HG03045 (cell line): ENCODE results near the gene DHX35.
A peak's percentile ranks its signal among the peaks of the same experiment; 100 is the strongest.

Source experiments
- ATAC-seq: cut with Tn5 transposase; IDR thresholded peaks from one replicate; pipeline ENCODE4 v1.9.1; 2021; ENCODE audit warnings: mild to moderate bottlenecking, moderate library complexity; ENCODE audit not compliant: unreplicated experiment

The DHX35 gene

GRCh38 chr20:38962044-38962927, at the start of gene DHX35:
TSS of gene DHX35 (plus strand) at chr20:38962344. CDS start at chr20:38962368, 24 bp downstream.
- peak; percentile 98 for ATAC-seq

DNA sequence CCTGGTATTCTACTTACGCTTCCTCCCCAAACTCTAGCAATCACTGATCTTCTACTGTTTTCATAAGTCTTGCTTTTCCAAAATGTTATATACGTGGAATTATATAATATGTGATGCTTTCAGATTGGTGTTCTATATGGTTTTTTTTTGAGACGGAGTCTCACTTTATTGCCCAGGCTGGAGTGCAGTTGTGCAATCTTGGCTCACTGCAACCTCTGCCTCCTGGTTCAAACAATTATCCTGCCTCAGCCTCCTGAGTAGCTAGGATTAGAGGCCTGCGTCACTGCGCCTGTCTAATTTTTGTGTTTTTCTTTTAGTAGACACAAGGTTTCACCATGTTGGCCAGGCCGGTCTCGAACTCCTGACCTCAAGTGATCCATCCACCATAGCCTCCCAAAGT, 46.8 kb upstream of the DHX35 start:
- ATAC-seq: no peak

DNA sequence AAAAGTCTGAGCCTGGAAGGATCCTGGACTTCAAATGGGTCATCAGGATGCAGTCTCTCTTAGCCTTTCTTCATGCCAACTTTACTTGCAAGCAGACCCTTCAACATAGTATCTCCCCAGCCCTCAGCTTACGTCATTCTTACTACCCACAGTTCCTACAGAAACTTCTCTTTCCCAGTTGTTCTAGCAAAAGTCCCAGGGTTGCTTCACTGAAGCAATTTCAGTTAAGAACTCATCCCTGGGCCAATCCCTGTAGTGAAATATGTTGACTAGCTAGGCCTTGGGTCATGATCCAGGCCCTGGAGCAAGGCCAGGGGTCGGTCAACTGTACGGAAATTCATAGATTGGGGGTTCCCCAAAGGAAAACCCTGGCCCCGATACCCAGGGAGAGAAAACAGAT, 44.5 kb upstream of the DHX35 start:
- no peak for ATAC-seq

DNA sequence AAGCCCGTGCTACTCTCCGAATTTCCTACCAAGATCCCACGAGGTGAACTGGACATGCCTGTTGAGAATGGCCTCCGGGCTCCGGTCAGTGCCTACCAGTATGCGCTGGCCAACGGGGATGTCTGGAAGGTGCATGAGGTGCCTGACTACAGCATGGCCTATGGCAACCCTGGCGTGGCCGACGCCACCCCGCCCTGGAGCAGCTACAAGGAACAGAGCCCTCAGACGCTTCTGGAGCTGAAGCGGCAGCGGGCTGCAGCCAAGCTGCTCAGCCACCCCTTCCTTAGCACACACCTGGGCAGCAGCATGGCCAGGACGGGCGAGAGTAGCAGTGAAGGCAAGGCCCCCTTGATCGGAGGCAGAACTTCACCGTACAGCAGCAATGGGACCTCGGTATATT, 44.0 kb upstream of the DHX35 start:
- no peak for ATAC-seq

DNA sequence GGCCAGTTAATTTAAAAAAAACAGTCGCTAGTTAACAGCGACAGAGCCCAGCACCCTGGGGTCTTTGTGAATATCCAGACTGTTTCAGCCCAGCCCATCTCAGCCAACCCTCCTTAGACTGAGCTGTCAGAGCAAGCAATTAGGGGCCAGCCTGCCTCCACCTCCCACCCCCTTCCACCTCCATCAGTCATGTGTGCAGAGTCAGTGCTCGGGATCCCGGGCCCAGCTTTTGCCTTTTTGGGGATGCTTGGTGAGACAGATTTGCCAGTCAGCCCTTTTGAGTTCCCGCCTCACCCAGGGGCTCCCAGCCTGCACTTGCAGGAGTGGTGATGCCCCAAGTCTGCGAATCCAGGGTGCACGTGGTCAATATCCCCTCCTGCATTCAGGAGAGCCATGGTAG, 42.5 kb upstream of the DHX35 start:
- ATAC-seq: no peak

- ATAC-seq: no peak
Observed at GRCh38 chr20:38920411-38920810, 41.7 kb upstream of the DHX35 start.

DNA sequence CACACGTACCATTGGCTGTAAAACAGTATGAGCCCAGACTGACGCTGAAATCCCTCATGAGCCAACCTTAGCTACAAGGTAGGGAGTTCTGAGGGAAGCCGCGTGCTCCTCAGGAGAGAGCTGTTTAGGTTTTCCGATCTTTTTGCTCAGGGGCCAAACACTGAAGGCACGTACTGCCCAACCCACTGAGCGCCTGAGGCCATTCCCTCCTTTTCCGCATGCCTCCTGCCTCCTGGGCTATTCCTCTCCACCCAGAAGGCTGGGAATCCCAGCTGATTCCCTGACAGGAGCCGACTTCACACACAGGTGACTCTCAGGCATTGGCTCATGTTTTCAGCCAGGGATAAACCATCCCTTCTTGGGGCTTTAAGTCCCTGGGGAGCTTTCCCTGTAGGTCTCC, 41.3 kb upstream of the DHX35 start:
- ATAC-seq: no peak

DNA sequence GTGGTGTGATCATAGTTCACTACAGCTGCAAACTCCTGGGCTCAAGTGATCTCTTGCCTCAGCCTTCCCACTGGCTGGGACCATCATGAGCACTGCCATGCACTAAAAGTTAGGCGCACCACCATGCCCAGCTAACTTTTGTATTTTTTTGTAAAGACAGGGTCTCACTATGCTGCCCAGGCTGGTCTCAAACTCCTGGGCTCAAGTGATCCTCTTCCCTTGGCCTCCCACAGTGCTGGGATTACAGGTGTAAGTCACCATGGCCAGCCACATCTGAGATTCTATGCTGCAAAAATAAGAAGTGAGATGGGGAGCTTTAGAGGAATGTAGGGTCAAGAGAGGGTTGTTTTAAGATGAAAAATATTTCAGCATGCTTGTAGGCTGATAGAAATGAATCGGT, 37.4 kb upstream of the DHX35 start:
- no peak for ATAC-seq

DNA sequence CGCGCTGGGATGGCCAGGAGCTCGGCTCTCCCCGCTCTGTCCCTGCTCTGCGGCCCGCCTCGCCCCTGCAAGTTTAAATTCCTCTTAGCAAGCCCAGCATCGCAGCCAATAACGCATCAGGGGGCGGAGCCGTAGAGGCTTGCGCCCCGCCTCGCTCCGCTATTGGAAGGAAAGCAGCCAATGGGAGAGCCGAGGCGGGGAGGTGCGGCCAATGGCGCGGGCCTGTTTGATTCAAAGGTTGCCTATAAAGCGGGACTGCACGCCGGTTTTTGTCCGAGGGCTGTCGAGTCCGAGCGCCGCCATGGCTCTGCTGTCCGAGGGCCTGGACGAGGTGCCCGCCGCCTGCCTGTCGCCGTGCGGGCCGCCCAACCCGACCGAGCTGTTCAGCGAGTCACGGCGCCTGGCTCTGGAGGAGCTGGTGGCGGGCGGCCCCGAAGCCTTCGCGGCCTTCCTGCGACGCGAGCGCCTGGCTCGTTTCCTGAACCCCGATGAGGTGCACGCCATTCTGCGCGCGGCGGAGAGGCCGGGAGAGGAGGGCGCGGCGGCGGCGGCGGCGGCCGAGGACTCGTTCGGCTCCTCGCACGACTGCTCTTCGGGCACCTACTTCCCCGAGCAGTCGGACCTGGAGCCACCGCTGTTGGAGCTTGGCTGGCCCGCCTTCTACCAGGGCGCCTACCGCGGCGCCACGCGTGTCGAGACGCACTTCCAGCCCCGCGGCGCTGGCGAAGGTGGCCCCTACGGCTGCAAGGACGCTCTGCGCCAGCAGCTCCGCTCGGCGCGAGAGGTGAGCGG, 35.8 kb upstream of the DHX35 start, which contains the start of gene FAM83D:
Gene FAM83D, plus strand, starts transcription at position 276 of the 792 bp plus-strand sequence. Its CDS starts 26 bp downstream, at position 302.
- ATAC-seq: peak; percentile 89

DNA sequence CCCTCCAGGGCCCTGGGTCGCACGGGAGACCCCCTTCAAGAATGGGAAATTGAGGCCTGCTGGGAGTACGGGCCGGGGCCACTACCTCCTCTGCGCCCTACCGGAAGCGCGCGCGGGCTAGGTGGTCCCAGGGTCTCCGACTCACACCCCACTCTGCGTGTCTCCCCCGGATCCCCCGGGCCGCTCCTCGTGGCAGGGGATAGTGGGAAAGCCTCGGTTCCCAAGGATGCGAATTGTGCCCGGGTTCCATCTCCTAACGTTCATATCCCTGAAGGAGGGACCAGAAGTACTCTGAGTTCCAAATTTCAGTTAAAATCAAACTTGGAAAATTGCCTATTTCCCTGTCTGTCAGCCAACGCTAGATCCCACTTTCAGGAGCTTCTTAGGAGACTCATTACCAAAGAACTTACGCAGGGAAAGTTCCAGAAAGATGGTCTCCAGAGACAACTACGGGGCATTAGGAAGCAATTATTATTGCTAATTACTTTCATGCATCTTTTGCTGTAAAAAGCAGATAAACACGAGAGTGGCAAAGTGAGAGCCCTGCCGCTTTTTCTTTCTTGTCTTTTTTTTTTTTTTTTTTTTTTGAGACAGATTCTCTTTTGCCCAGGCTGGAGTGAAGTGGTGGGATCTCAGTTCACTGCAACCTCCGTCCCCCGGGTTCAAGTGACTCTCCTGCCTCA, 35.1 kb upstream of the DHX35 start:
- ATAC-seq: peak; percentile 12

DNA sequence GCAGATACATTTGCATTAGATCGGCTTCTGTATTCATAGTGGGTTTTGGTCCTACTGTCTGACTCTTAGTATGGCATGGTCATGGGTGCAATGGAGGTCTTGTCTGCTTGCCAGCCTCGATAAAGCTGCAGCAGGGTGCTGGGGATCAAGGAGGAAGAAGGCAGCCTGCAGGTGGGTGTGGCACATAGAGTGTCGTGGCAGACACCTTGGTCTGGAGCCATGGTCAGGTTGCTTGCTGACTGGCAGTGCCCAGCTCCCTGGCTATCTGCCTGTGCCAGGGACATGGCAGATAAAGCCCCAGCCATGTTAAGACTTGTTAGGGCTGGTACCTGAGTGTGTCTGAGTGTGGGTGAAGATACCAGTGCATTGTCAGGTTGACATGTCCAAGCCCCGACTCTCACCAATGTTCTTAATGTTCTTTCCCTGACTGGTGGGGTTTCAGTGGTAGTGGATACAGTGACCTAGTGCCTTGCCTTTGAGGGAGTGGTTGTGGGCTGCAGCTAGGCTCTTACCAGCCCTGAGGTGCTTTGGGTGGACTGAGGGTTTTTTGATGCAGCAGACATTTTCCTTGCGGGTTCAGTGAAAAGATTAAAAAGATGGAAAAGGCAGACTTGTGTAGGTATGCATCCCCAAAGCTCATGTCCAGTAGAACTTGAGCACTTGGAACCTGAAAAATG, 34.1 kb upstream of the DHX35 start:
- ATAC-seq: no peak

GRCh38 chr20:38930242-38930569, 31.9 kb upstream of the DHX35 start:
- no peak for ATAC-seq

DNA sequence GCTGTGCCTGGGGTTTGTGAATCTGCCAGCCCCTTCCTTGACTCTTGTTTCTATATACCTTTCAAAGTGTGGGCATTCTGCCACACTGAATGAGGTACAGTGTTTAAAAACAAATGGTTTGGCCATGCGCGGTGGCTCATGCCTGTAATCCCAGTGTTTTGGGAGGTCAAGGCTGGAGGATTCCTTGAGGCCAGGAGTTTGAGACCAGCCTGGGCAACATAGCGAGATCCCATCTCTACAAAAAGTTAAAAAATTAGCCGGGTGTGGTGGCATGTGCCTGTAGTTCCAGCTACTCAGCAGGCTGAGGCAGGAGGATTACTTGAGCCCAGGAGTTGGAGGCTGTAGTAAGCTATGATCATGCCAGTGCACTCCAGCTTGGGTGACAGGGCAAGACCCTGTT, 30.2 kb upstream of the DHX35 start:
- no peak for ATAC-seq

- no peak for ATAC-seq
Observed at GRCh38 chr20:38932457-38933120, 29.6 kb upstream of the DHX35 start.

- ATAC-seq: no peak
Observed at GRCh38 chr20:38934530-38934929, 27.6 kb upstream of the DHX35 start.

GRCh38 chr20:38935285-38935684, 26.9 kb upstream of the DHX35 start:
- no peak for ATAC-seq

GRCh38 chr20:38935967-38936407, 26.2 kb upstream of the DHX35 start:
- no peak for ATAC-seq

- ATAC-seq: no peak
Observed at GRCh38 chr20:38937000-38937399, 25.1 kb upstream of the DHX35 start.

DNA sequence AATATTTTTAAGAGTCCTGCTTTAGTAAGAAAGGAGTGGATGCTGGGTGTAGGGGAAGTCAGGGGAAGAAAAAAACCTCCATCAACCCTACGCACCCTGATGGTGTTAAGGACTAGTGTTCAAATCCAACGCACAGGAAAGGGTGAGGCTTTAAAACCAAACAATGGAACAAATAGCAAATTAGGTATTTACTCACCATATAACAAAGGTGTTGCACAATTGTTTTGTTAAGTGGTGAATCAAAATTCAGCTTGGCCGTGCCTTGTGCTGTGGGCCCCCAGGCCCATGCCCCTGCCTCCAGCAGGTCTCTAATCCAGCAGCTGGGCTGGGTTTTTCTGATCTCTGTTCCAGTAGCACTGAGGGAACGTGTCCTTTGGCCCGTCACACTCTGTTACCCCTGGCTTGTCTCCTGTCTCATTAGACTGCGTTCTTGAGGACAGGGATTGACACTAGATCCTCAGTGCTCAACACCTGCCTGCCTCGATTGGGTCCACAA, 24.1 kb upstream of the DHX35 start:
- ATAC-seq: no peak

DNA sequence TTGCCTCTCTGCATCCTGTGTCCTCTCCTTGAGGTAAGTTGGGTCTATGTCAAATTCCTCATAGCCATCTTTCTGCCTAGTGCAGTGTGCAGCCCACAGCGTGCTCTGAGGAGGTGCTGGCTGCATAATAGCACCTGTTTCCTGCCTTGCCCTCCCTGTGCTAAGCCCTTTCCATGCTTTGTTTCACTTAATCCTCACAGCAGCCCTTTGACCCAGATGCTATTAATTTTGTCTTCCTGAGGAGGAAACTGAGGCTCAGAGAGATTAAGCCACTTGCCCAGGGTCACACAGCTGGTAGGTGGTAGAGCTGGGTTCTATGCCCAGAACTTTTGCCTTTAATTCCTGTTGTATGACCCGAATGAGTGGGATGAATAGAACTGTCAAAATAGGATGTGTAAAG, 22.5 kb upstream of the DHX35 start:
- no peak for ATAC-seq
